Right renal cortex interstitium (tissue), 3 donors: ENCODE results near the gene CASP1. TPM values are rescaled to one million over a fixed set of nuclear protein-coding genes. Genes with fewer than 3 reads are reported as not detected.

Experiments used
- DNase-seq, 3 donors: peaks; one replicate each; pipeline ENCODE4 v3.0.0-alpha.2; 2013; ENCODE audit warnings: low read depth in 3 of 3, low spot score in 2 of 3
- polyA plus RNA-seq, 3 donors: library from polyadenylated mRNA; unstranded; fragments of 120-200 nt; gene quantifications; one replicate each; pipeline ENCODE4 v1.2.1, GENCODE V29; 2013; ENCODE audit not compliant: insufficient read length in 3 of 3

CASP1 gene
- polyA plus RNA-seq, 3 donors = 4.7 to 5.7 (median 4.7) TPM

GRCh38 chr11:104995001-104995408 lies 39.9 kb downstream of the CASP1 start:
- no peak for DNase-seq

- DNase-seq = no peak
These were observed 42.2 kb downstream of the CASP1 start for GRCh38 chr11:104992781-104993180.

- no peak for DNase-seq
These were observed 43.0 kb downstream of the CASP1 start for GRCh38 chr11:104991994-104992393.

GRCh38 chr11:104984808-104985207 lies 50.1 kb downstream of the CASP1 start:
- no peak for DNase-seq

- DNase-seq = no peak
These were observed 55.1 kb downstream of the CASP1 start for GRCh38 chr11:104979839-104980238.

Other genes with a start within 250 kb of the CASP1 start
- gene CASP12, start 136.7 kb downstream of the CASP1 start, polyA plus RNA-seq = under 1 TPM; 0.54 to 0.78 (median 0.61) TPM
- 10 to 100 TPM; 22.5 to 26.9 (median 23.1) TPM for gene CASP4, start 66.6 kb downstream of the CASP1 start, polyA plus RNA-seq
- not detected for gene CASP5, start 12.0 kb downstream of the CASP1 start, polyA plus RNA-seq
- 1 to 10 TPM; 1.6 to 2.8 (median 1.9) TPM for gene CARD16, start 10.2 kb upstream of the CASP1 start, polyA plus RNA-seq
- gene CARD18, start 104.6 kb upstream of the CASP1 start, polyA plus RNA-seq = not detected